NCI-H345 (cell line): ENCODE data around the gene DCAF8L1.
"Not testable (repeated sequence)": the region's sequence is repeated elsewhere in the genome, so short reads cannot be mapped to it uniquely, and the experiment has no call there.

Experiments used
- DNase-seq: peaks from one replicate; lab custom pipeline; 2025; lab: John Stamatoyannopoulos, UW

DCAF8L1 gene

GRCh38 chrX:27981349-27981748, at the start of gene DCAF8L1:
Gene DCAF8L1, minus strand, starts transcription at chrX:27981449. Its CDS starts 115 bp downstream, at chrX:27981334.
- DNase-seq: no peak

DNA sequence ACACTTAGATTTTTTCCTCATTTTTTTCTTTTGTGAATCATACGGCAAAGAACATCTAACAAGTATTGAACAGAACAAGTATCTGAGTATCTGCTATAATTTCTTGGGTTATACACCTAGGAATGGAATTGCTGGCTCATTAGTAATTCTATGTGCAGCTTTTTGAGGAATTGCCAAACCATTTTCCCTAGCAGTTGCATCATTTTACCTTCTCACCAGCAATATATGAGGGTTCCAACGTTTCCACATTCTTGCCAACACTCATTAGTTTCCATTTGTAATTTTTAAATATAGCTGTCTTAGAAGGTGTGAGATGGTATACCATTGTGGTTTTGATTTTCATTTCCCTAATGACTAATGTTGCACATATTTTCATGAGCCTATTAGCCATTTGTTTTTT, 41.1 kb upstream of the DCAF8L1 start:
- DNase-seq: no peak

- no peak for DNase-seq
Measured at GRCh38 chrX:28016823-28017222, 35.6 kb upstream of the DCAF8L1 start.

- no peak for DNase-seq
Measured at GRCh38 chrX:28015993-28016392, 34.7 kb upstream of the DCAF8L1 start.

GRCh38 chrX:28010875-28011274, 29.6 kb upstream of the DCAF8L1 start:
- DNase-seq: no peak

DNA sequence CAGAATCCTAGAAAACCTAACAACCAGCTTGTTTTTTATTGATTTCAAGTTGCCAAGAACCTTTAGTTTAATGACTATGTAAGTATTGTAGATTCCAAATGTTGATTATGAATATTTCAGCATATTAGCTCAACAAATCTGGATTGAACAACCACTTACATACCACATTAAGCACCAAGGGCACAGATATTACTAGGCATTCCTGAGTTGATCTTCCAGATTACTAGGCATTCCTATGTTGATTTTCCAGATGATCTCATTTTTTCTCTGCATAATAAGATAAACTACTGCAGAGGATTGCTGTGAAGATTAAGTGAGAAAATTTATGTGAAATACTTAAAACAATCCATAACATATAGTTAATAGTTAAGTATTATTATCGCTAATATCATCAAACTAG, 17.4 kb upstream of the DCAF8L1 start:
- DNase-seq: no peak

DNA sequence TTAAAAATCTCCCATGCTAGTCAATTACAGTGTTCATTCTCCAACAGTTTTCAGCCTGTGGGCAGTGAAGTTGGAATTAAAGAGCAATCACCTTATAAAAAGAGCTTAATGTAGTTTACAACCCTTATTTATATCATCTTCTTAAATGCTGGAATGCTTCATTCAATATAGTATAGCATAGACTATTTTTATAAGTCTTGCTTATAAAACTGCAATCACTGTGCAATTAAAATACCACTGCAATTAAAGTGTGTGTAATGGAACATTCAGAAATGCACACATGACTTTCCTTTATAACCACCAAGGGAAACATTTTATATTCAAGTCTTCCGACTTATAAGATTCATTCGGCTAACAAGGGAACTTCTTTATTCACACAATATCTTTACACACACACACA, 16.4 kb upstream of the DCAF8L1 start:
- DNase-seq: no peak

GRCh38 chrX:27996132-27996531, 14.9 kb upstream of the DCAF8L1 start:
- no peak for DNase-seq

DNA sequence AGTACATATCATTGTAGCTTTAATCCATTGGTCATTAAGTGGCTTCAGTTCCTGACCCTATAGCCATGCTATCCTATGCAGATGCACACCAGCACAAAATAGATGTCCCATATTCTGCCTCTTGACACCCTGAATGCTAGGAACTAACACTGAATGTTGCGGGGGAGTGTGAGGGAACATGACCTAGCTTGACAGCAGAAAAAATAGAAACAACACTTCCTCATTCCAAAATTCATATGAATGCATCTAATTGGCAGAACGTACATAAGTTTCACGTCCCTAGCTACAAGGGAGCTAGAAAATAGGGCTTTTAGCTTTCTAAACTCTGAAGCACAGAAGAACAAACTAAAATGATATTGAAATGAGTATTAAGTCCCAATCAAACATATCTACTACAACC, 14.4 kb upstream of the DCAF8L1 start:
- no peak for DNase-seq

DNA sequence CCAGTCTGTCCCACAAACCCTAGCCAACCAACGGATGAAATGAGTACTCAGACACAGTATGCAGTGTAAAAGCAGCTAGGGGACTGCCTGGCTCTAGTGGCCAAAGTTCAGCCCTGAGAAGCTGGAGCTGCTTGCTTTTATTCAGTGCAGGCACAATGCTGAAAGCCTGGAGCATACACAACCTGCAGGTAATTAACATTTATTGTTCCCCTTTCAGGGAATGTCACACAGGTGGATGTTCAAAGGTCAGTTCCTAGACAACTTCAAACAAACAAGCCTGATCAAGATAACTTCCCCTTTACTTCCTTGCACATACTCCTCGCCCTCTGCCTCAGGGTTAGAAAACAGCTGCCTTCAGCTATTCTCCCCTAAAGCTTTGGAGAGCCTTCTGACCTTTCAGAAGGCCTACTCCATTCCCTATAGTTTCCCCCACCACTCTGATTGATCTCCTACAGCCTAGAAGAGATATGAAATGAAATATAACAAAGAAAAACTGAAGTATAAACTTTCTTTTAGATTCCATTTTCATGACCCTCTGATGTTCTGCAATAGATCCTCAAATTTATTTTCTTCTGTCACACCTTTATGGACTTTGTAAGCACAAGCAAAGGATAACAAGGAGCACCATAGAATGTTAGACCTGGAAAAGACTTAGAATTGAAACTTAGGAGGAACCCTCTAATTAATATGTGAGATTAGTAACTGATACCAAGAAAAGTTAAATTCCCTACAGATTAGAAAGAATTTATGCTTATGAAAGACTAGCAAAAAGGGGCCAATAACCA, 6.8 kb upstream of the DCAF8L1 start:
- no peak for DNase-seq

DNA sequence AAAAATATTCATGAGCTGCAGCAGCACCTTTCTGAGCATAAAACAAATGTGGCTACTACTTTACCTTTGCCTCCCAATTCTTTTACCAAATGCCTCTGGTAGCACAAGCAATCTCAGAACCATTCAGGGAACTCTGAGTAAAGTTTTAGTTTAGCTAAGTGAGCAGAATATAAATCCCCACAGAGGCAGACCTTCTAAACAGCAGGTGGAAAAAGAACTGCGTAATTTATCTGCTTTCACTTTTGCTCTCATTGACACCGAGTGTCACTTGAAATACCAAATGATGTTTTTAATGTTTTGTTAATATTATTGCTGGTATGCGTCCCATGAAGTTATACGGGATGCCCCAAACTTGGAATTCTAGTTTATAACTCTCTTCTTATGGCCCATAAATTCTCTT, 4.3 kb downstream of the DCAF8L1 start:
- DNase-seq: not testable (repeated sequence)

GRCh38 chrX:27976284-27976683, 5.0 kb downstream of the DCAF8L1 start:
- DNase-seq: no peak

DNA sequence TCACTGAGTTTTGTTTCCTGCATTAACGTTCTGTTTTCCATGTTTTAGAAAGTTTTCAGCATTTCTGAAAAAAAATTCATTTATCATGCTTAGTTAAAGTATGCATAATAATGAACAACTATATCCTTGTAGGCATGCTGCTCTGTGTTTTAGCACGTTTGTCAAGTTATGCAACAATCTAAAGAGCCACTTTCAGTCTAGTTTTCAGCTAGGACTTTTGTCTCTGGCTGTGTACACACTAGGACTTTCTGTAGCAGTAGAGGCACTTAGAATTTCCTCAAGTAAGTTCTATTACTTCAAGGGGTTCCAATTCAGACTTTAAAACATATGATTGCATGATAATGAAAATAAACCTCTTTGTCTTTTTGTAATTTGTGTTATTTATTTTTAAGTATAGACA, 12.4 kb downstream of the DCAF8L1 start:
- no peak for DNase-seq

DNA sequence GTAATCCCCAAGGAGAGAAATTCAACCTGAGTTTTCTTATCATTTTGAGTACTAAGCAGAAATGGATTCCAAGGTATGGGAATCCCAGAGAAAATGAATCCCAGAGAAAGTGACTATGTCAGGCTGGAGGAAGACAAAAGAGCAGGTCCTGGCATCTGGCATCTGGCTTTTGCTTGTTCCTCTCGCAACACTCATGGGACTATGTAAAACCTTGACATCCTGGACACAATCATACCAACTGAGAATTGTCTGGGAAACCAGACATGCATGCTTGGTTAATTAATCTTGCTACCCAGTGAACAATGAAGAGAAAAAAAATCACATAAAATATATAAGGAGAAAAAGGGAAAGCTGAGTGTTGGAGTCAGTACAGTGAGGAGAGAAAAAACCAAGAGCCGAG, 12.9 kb downstream of the DCAF8L1 start:
- DNase-seq: no peak

GRCh38 chrX:27966955-27967354, 14.3 kb downstream of the DCAF8L1 start:
- DNase-seq: peak; percentile 47

- no peak for DNase-seq
Measured at GRCh38 chrX:27966492-27966891, 14.8 kb downstream of the DCAF8L1 start.

DNA sequence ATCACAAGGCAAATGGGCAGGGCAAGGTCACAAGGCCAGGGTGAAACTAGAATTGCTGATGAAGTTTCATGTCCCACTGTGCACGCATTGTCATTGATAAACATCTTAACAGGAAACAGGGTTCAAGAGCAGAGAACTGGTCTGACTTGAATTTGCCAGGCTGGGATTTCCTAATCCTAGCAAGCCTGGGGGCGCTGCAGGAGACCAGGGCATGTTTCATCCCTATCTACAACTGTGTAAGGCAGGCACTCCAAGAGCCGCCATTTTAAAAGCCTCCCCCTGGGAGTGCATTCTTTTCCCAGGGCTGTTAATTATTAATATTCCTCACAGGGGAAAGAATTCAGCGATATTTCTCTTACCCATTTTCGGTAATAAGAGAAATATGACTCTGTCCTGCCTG, 15.9 kb downstream of the DCAF8L1 start:
- DNase-seq: not testable (repeated sequence)

DNA sequence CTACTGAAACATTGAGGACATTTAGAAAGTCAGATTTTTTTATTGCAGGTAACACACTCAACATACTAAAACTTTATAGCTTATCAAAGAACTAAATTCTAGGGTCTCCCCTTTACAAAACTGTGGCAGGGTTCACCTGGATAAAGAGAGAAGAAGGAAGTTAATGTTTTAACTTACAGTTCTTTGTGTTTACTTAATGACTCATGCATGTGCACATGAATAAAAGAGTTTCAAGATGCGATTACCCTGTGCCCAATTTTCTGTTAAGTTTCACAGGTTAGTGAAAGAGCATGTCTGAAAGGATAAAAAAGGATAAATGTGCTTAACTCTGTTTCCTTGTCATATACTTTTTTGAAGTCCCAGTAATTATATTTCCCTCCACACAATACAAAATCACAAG, 16.8 kb downstream of the DCAF8L1 start:
- DNase-seq: no peak

- DNase-seq: not testable (repeated sequence)
Measured at GRCh38 chrX:27960410-27960809, 20.8 kb downstream of the DCAF8L1 start.

- no peak for DNase-seq
Measured at GRCh38 chrX:27953171-27953570, 28.1 kb downstream of the DCAF8L1 start.

- no peak for DNase-seq
Measured at GRCh38 chrX:27933361-27933760, 47.9 kb downstream of the DCAF8L1 start.
